BE2C (cell line): ENCODE data around the gene ELK3.

Experiments used
- DNase-seq: peaks from one replicate; pipeline ENCODE4 v3.0.0-alpha.2; 2020
- H3K27me3 ChIP-seq: fragments of 250-450 bp; sonication (Bioruptor Pico); 2 replicates; pipeline ENCODE4 v1.5.1; 2020; ENCODE audit warnings: mild to moderate bottlenecking
- H3K36me3 ChIP-seq: fragments of 250-450 bp; sonication (Bioruptor Pico); 2 replicates; pipeline ENCODE4 v1.5.1; 2020; ENCODE audit warnings: mild to moderate bottlenecking
- H3K4me1 ChIP-seq: fragments of 250-450 bp; sonication (Bioruptor Pico); 2 replicates; pipeline ENCODE4 v1.5.1; 2020
- H3K4me3 ChIP-seq: 2 replicates; pipeline ENCODE4 v1.5.1; 2011; ENCODE audit warnings: low read depth, low read length
- H3K9me3 ChIP-seq: fragments of 250-450 bp; sonication (Bioruptor Pico); 2 replicates; pipeline ENCODE4 v1.5.1; 2020
- TF ChIP-seq, protein P1 (sequence below): IDR thresholded peaks from 2 replicates; pipeline ENCODE4 v1.5.1; 2012; ENCODE audit warnings: mild to moderate bottlenecking, low read depth, low read length

Gene ELK3

DNA sequence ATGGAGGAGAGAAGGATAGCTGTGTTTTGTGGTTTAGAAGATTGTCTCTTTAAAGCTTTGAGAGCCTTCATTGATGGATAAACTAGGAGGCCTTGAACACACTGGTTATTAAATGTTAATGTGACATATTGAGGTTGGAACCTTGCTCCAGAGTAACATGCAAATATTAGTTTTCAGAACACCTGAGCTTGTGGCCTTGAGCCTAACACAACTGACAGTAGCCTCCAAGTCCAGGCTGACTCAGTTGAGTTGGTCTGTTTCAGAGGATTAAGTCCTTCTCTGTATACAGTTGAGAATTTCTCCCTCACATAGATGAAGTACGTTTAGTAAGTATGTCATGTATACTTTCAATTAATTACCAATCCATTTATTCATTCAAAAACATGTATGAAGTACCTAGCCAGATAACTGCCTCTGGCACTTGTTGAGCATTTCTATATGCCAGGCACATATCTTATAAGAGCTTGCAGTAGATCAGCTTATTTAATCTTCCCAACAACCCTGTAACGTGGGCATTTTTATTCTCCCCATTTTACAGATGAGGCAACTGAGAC lies 63.5 kb downstream of the ELK3 start:
- DNase-seq: no peak
- H3K36me3 ChIP-seq: peaks cover 51% of the 10 kb centered on the region

DNA sequence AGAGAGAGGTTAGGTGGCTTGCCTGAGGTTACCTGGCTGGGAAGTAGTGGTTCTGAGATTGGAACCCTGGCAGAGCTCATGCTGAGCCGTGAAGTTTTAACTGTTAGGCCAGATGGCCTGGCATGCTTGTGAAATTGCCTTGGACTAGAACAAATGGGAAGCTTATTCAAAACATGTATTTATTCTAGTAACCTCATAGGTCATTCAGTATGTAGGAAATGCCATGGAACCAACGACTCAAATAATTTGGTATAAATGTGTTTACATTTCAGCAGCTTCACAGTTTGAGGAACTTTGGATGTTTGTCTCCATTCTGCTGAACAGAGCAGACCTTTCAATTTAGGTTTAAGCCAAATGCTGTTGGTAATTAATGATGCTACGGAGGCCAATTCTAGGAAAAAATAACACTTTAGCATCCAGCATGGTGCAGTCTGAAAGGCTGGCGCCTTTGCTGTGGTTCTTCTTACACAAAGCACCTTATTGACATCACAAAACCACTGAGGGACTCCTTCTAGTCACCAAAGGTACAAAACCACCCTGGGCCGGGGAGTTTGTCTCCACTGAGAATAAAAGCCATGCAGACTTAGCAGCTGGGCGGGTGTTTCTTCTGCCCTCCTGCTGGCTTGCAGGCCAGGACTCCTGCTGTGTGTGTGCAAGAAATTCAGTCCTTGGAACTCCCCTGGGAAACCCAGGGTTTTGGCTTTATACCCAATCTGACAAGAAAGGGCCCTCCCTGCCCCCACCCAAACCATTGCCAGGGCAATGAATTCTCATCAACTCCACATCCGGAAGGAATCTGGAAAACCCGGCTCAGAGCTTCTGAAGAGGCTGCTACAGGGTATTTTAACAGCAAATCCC lies 64.2 kb downstream of the ELK3 start:
- TF ChIP-seq, protein P1, sequence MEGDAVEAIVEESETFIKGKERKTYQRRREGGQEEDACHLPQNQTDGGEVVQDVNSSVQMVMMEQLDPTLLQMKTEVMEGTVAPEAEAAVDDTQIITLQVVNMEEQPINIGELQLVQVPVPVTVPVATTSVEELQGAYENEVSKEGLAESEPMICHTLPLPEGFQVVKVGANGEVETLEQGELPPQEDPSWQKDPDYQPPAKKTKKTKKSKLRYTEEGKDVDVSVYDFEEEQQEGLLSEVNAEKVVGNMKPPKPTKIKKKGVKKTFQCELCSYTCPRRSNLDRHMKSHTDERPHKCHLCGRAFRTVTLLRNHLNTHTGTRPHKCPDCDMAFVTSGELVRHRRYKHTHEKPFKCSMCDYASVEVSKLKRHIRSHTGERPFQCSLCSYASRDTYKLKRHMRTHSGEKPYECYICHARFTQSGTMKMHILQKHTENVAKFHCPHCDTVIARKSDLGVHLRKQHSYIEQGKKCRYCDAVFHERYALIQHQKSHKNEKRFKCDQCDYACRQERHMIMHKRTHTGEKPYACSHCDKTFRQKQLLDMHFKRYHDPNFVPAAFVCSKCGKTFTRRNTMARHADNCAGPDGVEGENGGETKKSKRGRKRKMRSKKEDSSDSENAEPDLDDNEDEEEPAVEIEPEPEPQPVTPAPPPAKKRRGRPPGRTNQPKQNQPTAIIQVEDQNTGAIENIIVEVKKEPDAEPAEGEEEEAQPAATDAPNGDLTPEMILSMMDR: no peak
- Histone ChIP-seq H3K4me1 (peaks cover 17% of the 10 kb centered on the region), H3K4me3 (no peak overlapping the region), H3K36me3 (peaks cover 46% of the 10 kb centered on the region), H3K27me3 (no peaks in the 10 kb centered on the region), H3K9me3 (no peaks in the 10 kb centered on the region)
- peak; percentile 89 for DNase-seq

More for the DNA sequence above, 63.5 kb downstream of the ELK3 start:
- TF ChIP-seq, protein P1: no peak
- Histone ChIP-seq H3K4me3 (no peak overlapping the region), H3K27me3 (no peaks in the 10 kb centered on the region), H3K9me3 (no peaks in the 10 kb centered on the region), H3K4me1 (peaks cover 15% of the 10 kb centered on the region)

DNA sequence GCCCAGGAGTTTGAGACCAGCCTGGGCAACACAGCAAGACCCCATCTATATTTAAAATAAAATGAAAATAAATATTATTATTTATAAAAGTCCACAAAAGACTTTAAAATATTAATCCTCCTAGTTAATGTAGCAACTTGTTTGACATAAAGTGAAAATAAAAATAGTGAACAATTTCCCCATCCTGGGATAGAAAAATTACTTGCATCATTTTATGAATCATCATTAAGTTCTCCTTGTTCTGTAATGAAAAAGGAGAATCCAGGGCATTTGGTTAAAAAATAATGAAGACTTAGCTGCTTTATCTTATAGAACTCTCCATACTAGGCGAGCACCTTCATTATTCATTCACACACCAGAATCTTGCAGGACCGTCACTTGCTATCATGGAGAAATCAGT lies 66.1 kb downstream of the ELK3 start:
- TF ChIP-seq, protein P1: no peak
- H3K36me3 ChIP-seq: peaks cover 37% of the 10 kb centered on the region
- no peaks in the 10 kb centered on the region for H3K27me3 ChIP-seq
- no peaks in the 10 kb centered on the region for H3K9me3 ChIP-seq
- H3K4me3 ChIP-seq: no peak overlapping the region
- no peak for DNase-seq
- peaks cover 18% of the 10 kb centered on the region for H3K4me1 ChIP-seq

DNA sequence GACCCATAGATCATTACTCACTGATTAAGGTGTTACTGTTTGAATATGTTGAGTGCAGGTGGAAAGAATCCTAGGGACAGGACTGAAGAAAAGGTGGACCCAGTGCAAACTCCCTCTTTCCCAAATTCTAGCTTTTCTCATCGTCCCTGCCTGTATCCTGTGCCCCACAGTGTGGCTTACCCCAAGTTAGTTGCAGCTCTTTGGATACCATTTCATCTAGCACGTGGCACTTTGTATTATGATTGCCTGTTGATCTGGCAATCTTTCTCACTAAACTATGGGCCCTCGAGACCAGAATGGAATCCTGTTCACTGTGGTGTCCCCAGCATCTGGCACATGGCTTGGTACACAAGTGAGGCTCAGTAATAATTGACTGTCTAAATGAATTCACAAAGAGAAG lies 66.5 kb downstream of the ELK3 start:
- no peak for DNase-seq
- H3K9me3 ChIP-seq: no peaks in the 10 kb centered on the region
- H3K4me1 ChIP-seq: peaks cover 18% of the 10 kb centered on the region
- H3K36me3 ChIP-seq: peaks cover 37% of the 10 kb centered on the region
- no peaks in the 10 kb centered on the region for H3K27me3 ChIP-seq
- TF ChIP-seq, protein P1: no peak
- H3K4me3 ChIP-seq: no peak overlapping the region

DNA sequence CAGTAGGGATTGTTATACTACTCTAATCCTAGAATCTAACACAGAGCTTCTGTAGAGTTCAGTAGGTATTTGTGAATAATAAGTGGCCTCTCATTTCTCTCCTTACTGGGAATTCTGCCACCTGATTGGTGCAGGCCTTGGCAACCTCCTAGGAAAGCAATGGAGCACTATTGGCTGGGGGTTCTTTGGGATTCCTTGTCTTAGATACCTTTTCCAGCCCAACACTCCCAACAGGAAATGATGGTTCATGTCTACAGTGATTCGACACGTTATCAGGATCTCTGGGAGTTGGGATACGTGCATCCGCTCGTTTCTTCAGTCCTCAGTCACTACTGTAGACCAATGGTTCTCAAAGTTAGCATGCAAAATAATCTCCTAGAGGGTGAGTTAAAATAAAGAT lies 67.4 kb downstream of the ELK3 start:
- TF ChIP-seq, protein P1: no peak
- Histone ChIP-seq H3K27me3 (no peaks in the 10 kb centered on the region), H3K4me1 (peaks cover 18% of the 10 kb centered on the region), H3K4me3 (no peak overlapping the region), H3K36me3 (peaks cover 37% of the 10 kb centered on the region), H3K9me3 (no peaks in the 10 kb centered on the region)
- DNase-seq: no peak

DNA sequence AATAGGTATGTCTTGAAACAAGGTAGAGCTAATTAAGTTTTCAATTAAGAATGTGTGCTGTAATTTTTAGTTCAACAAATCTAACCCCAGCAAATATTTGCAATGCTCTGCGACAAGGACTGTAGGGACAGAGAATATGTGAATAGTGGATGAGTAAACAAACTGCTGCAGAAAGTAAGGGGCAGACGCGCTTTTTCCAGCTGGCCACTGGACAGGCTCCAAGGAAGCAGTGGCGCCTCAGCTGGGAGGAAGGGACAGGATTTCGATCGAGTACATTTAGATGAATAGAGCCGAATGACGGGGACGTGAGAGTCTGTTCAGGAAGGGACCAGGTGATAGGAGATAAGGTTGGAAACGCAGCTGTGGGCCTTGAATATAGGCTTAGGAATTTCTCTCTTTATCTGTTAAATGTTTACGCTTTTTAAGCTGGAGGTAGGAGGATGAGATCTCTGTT lies 69.3 kb downstream of the ELK3 start:
- H3K9me3 ChIP-seq: no peaks in the 10 kb centered on the region
- peak; percentile 53 for DNase-seq
- no peaks in the 10 kb centered on the region for H3K27me3 ChIP-seq
- H3K36me3 ChIP-seq: peaks cover 31% of the 10 kb centered on the region
- H3K4me3 ChIP-seq: no peak overlapping the region
- TF ChIP-seq, protein P1: no peak
- peaks cover 14% of the 10 kb centered on the region for H3K4me1 ChIP-seq
